ENCODE results near the gene TENT5A.

DNA sequence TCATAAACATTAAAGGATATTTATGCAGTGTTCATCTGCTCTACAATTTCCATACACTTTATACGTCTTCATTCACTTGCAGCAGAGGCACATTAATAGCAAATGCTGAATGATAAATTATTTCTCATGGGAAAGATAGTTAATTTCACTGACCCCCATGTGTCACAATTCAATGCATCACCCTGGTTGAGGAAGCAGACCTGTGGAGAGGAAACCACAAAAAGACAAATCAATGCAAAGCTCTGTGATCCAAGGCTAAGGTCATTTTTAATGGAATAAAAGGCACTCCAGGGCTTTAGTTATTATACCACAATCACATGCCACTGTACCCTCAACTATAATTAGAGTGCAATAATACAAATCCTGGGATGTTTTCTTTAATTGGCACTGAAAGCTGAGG lies 40.3 kb upstream of the TENT5A start:
- TF ChIP-seq, protein P1, sequence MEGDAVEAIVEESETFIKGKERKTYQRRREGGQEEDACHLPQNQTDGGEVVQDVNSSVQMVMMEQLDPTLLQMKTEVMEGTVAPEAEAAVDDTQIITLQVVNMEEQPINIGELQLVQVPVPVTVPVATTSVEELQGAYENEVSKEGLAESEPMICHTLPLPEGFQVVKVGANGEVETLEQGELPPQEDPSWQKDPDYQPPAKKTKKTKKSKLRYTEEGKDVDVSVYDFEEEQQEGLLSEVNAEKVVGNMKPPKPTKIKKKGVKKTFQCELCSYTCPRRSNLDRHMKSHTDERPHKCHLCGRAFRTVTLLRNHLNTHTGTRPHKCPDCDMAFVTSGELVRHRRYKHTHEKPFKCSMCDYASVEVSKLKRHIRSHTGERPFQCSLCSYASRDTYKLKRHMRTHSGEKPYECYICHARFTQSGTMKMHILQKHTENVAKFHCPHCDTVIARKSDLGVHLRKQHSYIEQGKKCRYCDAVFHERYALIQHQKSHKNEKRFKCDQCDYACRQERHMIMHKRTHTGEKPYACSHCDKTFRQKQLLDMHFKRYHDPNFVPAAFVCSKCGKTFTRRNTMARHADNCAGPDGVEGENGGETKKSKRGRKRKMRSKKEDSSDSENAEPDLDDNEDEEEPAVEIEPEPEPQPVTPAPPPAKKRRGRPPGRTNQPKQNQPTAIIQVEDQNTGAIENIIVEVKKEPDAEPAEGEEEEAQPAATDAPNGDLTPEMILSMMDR (IDR thresholded peaks at IDR 0.05) = no peak
- TF ChIP-seq POLR2AphosphoS5 (IDR thresholded peaks at IDR 0.05) (no peak), EP300 (IDR thresholded peaks at IDR 0.05) (no peak), POLR2A (IDR thresholded peaks at IDR 0.05) (no peak)

Measured in stomach (tissue), 4 donors.